Measurements from ENCODE around the gene KIF26B.

Gene KIF26B

GRCh38 chr1:245419461-245419978 lies 264.7 kb downstream of the KIF26B start:
- Histone ChIP-seq H3K36me3 (ENCODE audit: insufficient read depth, low read length) (no peaks in the 10 kb centered on the region), H3K27ac (ENCODE audit: low read depth, low read length) (no peak overlapping the region), H3K9ac (ENCODE audit: low read depth, low read length) (no peak overlapping the region), H3K4me1 (ENCODE audit: insufficient read depth, low read length) (no peaks in the 10 kb centered on the region), H3K27me3 (ENCODE audit: insufficient read depth, low read length) (no peaks in the 10 kb centered on the region), H3K4me3 (ENCODE audit: low read length) (no peak overlapping the region), H3K9me3 (ENCODE audit: insufficient read depth, low read depth, low read length) (no peaks in the 10 kb centered on the region)
- 91% methylated on average over 15 of the region's 15 CpGs for WGBS

GRCh38 chr1:245419989-245420388 lies 265.2 kb downstream of the KIF26B start:
- Histone ChIP-seq H3K9me3 (ENCODE audit: insufficient read depth, low read depth, low read length) (no peaks in the 10 kb centered on the region), H3K27me3 (ENCODE audit: insufficient read depth, low read length) (no peaks in the 10 kb centered on the region), H3K36me3 (ENCODE audit: insufficient read depth, low read length) (no peaks in the 10 kb centered on the region), H3K9ac (ENCODE audit: low read depth, low read length) (no peak overlapping the region), H3K4me3 (ENCODE audit: low read length) (no peak overlapping the region), H3K4me1 (ENCODE audit: insufficient read depth, low read length) (no peaks in the 10 kb centered on the region), H3K27ac (ENCODE audit: low read depth, low read length) (no peak overlapping the region)
- WGBS: 78% methylated on average over 7 of the region's 7 CpGs

- H3K36me3 ChIP-seq (ENCODE audit: insufficient read depth, low read length): no peaks in the 10 kb centered on the region
- no peaks in the 10 kb centered on the region for H3K4me1 ChIP-seq (ENCODE audit: insufficient read depth, low read length)
- no peaks in the 10 kb centered on the region for H3K27me3 ChIP-seq (ENCODE audit: insufficient read depth, low read length)
- H3K4me3 ChIP-seq (ENCODE audit: low read length): no peak overlapping the region
- no peak overlapping the region for H3K9ac ChIP-seq (ENCODE audit: low read depth, low read length)
- H3K27ac ChIP-seq (ENCODE audit: low read depth, low read length): no peak overlapping the region
- 93% methylated on average over 2 of the region's 2 CpGs for WGBS
- H3K9me3 ChIP-seq (ENCODE audit: insufficient read depth, low read depth, low read length): no peaks in the 10 kb centered on the region
Observed at GRCh38 chr1:245420926-245421325, 266.1 kb downstream of the KIF26B start.

GRCh38 chr1:245428681-245429080 lies 273.9 kb downstream of the KIF26B start:
- Histone ChIP-seq H3K9me3 (ENCODE audit: insufficient read depth, low read depth, low read length) (no peaks in the 10 kb centered on the region), H3K27ac (ENCODE audit: low read depth, low read length) (no peak overlapping the region), H3K27me3 (ENCODE audit: insufficient read depth, low read length) (no peaks in the 10 kb centered on the region), H3K9ac (ENCODE audit: low read depth, low read length) (no peak overlapping the region), H3K4me3 (ENCODE audit: low read length) (no peak overlapping the region), H3K4me1 (ENCODE audit: insufficient read depth, low read length) (no peaks in the 10 kb centered on the region), H3K36me3 (ENCODE audit: insufficient read depth, low read length) (no peaks in the 10 kb centered on the region)
- WGBS: 93% methylated on average over 4 of the region's 4 CpGs

GRCh38 chr1:245431706-245432105 lies 276.9 kb downstream of the KIF26B start:
- Histone ChIP-seq H3K9me3 (ENCODE audit: insufficient read depth, low read depth, low read length) (no peaks in the 10 kb centered on the region), H3K27ac (ENCODE audit: low read depth, low read length) (no peak overlapping the region), H3K36me3 (ENCODE audit: insufficient read depth, low read length) (no peaks in the 10 kb centered on the region), H3K4me1 (ENCODE audit: insufficient read depth, low read length) (no peaks in the 10 kb centered on the region), H3K27me3 (ENCODE audit: insufficient read depth, low read length) (no peaks in the 10 kb centered on the region), H3K9ac (ENCODE audit: low read depth, low read length) (no peak overlapping the region), H3K4me3 (ENCODE audit: low read length) (no peak overlapping the region)
- WGBS: 94% methylated on average over 3 of the region's 3 CpGs

- Histone ChIP-seq H3K36me3 (ENCODE audit: insufficient read depth, low read length) (no peaks in the 10 kb centered on the region), H3K4me3 (ENCODE audit: low read length) (no peak overlapping the region), H3K9me3 (ENCODE audit: insufficient read depth, low read depth, low read length) (no peaks in the 10 kb centered on the region), H3K27me3 (ENCODE audit: insufficient read depth, low read length) (no peaks in the 10 kb centered on the region), H3K4me1 (ENCODE audit: insufficient read depth, low read length) (no peaks in the 10 kb centered on the region), H3K9ac (ENCODE audit: low read depth, low read length) (no peak overlapping the region), H3K27ac (ENCODE audit: low read depth, low read length) (no peak overlapping the region)
- 94% methylated on average over 9 of the region's 9 CpGs for WGBS
Observed at GRCh38 chr1:245432228-245432875, 277.6 kb downstream of the KIF26B start.

- H3K4me1 ChIP-seq (ENCODE audit: insufficient read depth, low read length): no peaks in the 10 kb centered on the region
- H3K27ac ChIP-seq (ENCODE audit: low read depth, low read length): no peak overlapping the region
- H3K27me3 ChIP-seq (ENCODE audit: insufficient read depth, low read length): no peaks in the 10 kb centered on the region
- H3K9me3 ChIP-seq (ENCODE audit: insufficient read depth, low read depth, low read length): no peaks in the 10 kb centered on the region
- no peak overlapping the region for H3K4me3 ChIP-seq (ENCODE audit: low read length)
- WGBS: 50% methylated on average over 2 of the region's 2 CpGs
- H3K9ac ChIP-seq (ENCODE audit: low read depth, low read length): no peak overlapping the region
- no peaks in the 10 kb centered on the region for H3K36me3 ChIP-seq (ENCODE audit: insufficient read depth, low read length)
Observed at GRCh38 chr1:245433561-245433960, 278.8 kb downstream of the KIF26B start.

GRCh38 chr1:245434280-245434679 lies 279.5 kb downstream of the KIF26B start:
- Histone ChIP-seq H3K4me1 (ENCODE audit: insufficient read depth, low read length) (no peaks in the 10 kb centered on the region), H3K9me3 (ENCODE audit: insufficient read depth, low read depth, low read length) (no peaks in the 10 kb centered on the region), H3K4me3 (ENCODE audit: low read length) (no peak overlapping the region), H3K9ac (ENCODE audit: low read depth, low read length) (no peak overlapping the region), H3K27me3 (ENCODE audit: insufficient read depth, low read length) (no peaks in the 10 kb centered on the region), H3K36me3 (ENCODE audit: insufficient read depth, low read length) (no peaks in the 10 kb centered on the region), H3K27ac (ENCODE audit: low read depth, low read length) (no peak overlapping the region)
- WGBS: 88% methylated on average over 1 of the region's 1 CpG

GRCh38 chr1:245436407-245436806 lies 281.6 kb downstream of the KIF26B start:
- H3K27me3 ChIP-seq (ENCODE audit: insufficient read depth, low read length): no peaks in the 10 kb centered on the region
- H3K9me3 ChIP-seq (ENCODE audit: insufficient read depth, low read depth, low read length): no peaks in the 10 kb centered on the region
- 97% methylated on average over 4 of the region's 4 CpGs for WGBS
- H3K4me1 ChIP-seq (ENCODE audit: insufficient read depth, low read length): no peaks in the 10 kb centered on the region
- no peak overlapping the region for H3K4me3 ChIP-seq (ENCODE audit: low read length)
- H3K27ac ChIP-seq (ENCODE audit: low read depth, low read length): no peak overlapping the region
- no peaks in the 10 kb centered on the region for H3K36me3 ChIP-seq (ENCODE audit: insufficient read depth, low read length)
- H3K9ac ChIP-seq (ENCODE audit: low read depth, low read length): no peak overlapping the region

- Histone ChIP-seq H3K36me3 (ENCODE audit: insufficient read depth, low read length) (no peaks in the 10 kb centered on the region), H3K4me1 (ENCODE audit: insufficient read depth, low read length) (no peaks in the 10 kb centered on the region), H3K27ac (ENCODE audit: low read depth, low read length) (no peak overlapping the region), H3K9me3 (ENCODE audit: insufficient read depth, low read depth, low read length) (no peaks in the 10 kb centered on the region), H3K4me3 (ENCODE audit: low read length) (no peak overlapping the region), H3K27me3 (ENCODE audit: insufficient read depth, low read length) (no peaks in the 10 kb centered on the region), H3K9ac (ENCODE audit: low read depth, low read length) (no peak overlapping the region)
- 91% methylated on average over 6 of the region's 6 CpGs for WGBS
Observed at GRCh38 chr1:245437369-245438062, 282.7 kb downstream of the KIF26B start.

GRCh38 chr1:245440922-245441321 lies 286.1 kb downstream of the KIF26B start:
- Histone ChIP-seq H3K9ac (ENCODE audit: low read depth, low read length) (no peak overlapping the region), H3K4me3 (ENCODE audit: low read length) (no peak overlapping the region), H3K9me3 (ENCODE audit: insufficient read depth, low read depth, low read length) (no peaks in the 10 kb centered on the region), H3K27ac (ENCODE audit: low read depth, low read length) (no peak overlapping the region), H3K27me3 (ENCODE audit: insufficient read depth, low read length) (no peaks in the 10 kb centered on the region), H3K4me1 (ENCODE audit: insufficient read depth, low read length) (no peaks in the 10 kb centered on the region), H3K36me3 (ENCODE audit: insufficient read depth, low read length) (no peaks in the 10 kb centered on the region)
- 75% methylated on average over 7 of the region's 7 CpGs for WGBS

Data from HUES64 (cell line).